Raji (cell line): ENCODE results near the gene MAD2L2.

Source experiments
- POLR2A ChIP-seq: IDR thresholded peaks from 2 replicates; pipeline ENCODE4 v1.6.1; 2011; ENCODE audit warnings: low read depth, low read length, control low read depth; ENCODE audit not compliant: insufficient read depth

MAD2L2 gene

DNA sequence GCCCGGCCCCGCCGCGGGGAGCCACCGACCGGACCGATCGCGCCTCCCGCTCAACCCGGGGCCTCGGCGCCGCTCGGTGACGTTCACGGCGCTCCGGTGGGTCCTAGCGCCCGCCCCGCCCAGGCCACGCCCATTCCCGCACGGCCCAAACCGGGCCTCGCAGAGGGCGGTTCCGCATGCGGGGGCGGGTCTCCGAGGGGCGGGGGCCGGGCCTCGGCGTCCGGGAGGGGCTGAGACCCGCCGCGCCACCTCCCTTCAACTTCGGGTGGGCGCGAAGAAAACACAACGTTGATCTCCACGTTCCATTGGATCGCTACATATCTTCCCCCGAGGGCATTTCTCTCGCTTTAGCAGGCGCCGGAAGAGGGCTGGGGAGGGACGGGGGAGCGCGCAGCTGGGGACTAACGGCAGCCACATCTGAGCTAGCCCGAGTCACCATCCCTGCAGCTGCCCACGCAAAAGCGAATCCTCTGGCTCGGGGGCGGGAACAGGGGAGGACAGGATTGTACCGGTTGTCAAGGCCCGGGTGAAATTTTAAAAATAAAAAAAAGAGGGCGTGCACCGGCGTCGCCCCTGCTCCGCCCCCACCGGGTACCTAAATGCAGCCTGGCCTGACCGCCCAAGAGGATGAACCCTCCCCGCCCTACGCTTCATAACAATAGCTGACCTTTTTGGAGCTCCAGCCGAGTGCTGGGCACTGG, at the start of gene MAD2L2:
Gene MAD2L2, minus strand, starts transcription at position 78 of the 701 bp plus-strand sequence. CDS start 547 bp downstream, outside the sequence.
- peak; percentile 81 for TF ChIP-seq POLR2A

DNA sequence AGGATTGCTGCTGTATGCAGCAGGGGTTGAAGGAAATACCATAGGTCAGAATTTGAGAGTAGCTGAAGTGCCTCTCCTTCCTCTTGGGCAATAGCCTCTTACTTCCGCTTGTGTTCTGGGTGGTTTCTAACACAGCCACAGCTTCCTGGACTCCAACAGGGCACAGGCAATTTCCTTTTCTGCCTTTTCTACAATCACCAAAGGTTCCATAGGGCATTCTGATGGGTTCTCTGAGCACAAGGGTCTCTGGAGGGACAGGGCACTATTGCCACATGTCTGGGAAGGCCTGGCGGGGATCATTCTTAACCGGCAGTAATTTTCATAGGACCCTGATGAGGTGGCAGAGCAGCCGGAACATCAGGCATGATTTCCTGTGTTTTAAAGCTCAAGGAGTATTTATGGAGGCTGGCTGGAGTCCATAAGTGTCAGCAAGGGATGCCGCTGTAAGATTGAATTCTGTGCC, 49.5 kb upstream of the MAD2L2 start:
- TF ChIP-seq POLR2A, result peak; percentile 23; the same call in 1 of the 2 replicates

DNA sequence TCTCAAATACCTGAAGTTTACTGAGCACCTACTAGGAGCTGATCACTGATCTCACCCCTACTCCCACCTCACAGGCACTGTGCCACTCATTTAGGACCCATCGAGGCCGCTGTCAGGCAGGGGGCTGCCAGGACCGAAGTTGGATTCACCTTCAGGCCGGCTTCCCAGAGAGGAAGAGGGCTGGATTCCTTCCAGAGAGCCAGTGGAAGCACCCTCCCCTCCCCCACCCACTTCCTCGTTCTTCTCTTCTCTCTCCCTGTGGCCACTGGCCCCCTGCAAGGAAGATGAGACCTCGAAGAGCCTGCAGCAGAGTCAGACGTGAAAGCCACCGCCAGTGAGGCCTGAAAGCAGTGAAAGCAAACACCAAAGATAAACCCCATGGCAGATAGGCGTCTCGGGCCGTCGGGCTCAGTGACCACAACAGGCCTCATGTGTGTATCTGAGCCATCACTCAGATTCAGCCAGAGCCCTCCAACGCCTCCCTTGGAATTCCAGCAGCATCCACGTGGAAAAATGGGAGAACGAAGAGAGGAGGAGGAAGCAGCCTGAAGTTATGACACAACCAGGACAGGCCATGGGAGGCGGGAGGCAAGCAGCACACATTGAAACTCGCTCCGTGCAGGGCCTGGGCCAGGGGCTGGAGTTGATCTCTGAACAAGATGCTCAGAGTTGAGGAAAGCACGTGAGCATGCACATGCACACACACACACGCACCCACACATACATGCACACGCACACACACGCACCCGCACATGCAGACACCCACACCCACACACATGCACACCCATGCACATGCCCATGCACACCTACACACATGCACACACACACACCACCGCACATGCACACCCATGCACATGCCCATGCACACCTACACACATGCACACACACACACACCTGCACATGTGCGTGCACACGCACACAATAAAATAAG, 48.8 kb upstream of the MAD2L2 start:
- no peak for TF ChIP-seq POLR2A

DNA sequence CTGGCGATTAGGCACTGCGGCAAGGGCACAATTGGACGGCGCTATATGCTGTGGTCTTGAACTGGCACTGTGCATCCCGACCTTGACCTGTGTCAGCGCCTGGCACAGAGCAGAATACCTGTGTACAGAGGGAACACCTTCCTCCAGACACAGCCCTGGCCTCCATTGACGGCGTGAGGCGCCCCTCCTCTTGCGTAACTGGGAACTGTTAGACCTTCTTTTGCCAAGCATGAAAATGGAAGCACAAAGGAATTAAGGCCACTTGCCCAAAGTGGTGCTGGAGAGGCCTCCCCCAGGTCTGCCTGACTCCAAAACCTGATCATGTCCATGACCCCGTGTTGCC, 48.2 kb upstream of the MAD2L2 start:
- TF ChIP-seq POLR2A, result no peak

DNA sequence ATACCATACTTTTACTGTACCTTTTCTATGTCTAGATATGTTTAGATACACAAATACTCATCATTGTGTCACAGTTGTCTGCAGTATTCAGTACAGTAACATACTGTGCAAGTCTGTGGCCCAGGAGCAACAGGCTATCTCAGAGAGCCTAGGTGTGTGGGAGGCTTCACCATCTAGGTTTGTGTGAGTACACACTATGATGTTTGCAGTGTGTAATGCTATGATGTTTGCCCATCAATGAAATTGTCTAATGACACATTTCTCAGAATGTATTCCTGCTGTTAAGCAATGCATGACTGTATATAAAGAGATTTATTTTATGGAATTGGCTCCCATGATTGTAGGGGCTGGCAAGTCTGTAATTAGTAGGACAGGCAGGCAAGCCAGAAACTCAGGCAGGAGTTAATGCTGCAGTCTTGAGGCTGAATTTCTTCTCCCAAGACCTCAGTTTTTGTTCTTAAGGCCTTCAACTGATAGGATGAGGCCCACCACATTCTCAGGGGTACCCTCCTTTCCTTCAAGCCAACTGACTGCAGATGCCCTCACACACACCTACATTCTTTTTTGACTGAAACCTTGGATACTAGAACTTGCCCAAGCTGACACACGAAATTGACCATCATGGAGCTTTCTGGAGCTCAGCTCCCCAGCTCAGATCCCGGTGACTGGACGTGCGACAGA, 47.3 kb upstream of the MAD2L2 start:
- TF ChIP-seq POLR2A, result no peak

DNA sequence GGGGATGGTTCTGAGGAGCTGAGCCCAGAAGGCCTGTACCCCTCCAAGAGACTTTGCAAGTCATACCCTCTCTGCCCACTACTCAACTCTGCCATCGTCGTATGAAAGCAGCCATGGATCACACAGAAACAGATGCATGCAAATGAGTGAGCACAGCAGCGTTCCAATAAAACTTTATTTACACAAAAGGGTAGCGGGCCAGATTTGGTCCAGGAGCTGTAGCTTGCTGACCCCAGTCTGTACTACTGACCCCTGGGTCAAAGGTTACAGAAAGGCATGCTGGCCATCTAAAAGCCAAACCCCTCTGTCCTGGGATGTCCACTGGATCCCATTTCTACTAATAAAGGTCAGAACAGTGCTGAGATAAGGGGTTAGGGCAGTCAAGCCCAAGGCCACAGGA, 46.2 kb upstream of the MAD2L2 start:
- TF ChIP-seq POLR2A, result no peak

DNA sequence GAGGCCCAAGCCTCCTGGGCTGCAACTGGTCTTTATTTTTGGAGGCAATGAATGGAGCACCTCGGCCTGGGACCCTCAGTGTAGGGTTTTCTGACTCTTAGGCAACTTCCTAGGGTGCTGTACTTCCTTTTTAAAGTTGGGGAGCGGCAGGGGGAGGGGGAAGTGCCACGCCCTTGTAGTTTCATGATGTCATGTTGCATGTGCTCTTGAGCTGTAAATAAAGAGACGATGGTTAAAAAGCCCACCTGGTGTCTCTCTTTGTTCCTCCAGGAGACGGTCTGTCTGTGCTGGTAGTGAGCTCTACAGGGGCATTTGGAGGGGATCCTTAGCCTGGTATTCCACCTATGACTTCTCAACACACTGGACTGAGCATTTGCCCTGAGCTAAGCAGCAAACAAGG, 44.7 kb upstream of the MAD2L2 start:
- no peak for TF ChIP-seq POLR2A

DNA sequence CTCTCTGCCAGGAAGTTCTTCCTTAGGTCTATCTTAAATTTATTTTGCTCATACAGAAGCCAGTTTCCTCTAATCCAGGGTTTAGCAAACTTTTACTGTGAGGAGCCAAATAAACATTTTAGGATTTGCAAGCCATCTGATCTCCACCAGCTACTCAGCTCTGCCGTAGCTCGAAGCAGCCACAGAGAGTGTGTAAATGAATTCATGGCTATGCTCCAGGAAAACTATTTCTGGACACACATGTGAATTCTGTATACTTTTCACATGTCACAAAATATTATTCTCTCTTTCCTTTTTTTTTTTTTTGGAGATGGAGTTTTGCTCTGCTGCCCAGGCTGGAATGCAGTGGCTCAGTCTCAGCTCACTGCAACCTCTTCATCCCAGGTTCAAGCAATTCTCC, 41.6 kb upstream of the MAD2L2 start:
- no peak for TF ChIP-seq POLR2A

DNA sequence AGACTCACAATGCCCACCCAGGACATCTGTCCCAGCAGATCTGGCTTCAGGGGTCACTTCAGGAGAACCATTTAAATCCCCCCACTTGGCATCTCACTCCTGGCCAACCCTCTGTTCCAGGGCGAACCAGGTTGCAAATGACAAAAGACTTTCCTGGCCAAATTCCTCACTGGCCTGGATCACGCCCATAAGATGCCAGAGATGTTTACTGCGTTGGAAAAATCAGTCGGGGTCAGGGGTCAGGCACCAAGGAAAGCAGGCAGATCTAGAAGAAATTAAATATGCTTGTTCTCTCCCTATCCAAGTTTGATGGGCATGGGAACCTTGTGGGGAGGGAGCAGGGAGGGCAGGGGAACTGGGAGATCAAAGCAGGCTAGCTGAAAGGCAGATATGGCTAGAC, 40.4 kb upstream of the MAD2L2 start:
- TF ChIP-seq POLR2A, result no peak

DNA sequence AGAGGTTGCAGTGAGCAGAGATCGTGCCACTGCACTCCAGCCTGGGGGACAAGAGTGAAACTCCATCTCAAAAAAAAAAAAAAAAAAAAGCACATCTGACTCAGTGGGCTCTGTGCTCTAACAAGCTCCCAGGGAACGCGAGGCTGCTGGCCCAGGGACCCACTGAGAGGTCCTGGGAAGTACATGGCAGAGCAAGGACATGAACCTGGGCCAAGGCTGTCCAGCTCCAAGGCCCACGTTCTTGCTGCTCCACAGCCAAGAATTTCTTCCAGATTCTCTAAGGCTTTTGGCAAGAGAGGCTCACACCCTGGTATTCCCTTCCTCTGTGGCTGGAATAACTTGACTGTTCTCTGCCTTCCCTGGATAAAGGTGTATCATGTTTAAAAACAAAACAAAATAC, 39.6 kb upstream of the MAD2L2 start:
- no peak for TF ChIP-seq POLR2A

DNA sequence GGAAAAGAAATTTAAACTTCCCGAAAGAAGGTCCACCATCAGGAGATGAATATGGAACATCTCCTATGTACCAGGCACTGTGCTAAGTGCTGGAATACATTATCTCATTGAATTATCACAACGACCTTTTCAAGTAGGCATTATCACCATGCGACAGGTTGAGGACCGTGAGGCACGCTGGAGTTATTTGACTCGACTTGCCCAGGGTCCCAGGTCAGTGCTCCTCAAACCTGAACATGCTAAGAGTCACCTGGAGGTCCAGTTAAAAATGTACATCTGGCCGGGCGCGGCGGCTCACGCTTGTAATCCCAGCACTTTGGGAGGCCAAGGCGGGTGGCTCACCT, 39.1 kb upstream of the MAD2L2 start:
- TF ChIP-seq POLR2A, result no peak

DNA sequence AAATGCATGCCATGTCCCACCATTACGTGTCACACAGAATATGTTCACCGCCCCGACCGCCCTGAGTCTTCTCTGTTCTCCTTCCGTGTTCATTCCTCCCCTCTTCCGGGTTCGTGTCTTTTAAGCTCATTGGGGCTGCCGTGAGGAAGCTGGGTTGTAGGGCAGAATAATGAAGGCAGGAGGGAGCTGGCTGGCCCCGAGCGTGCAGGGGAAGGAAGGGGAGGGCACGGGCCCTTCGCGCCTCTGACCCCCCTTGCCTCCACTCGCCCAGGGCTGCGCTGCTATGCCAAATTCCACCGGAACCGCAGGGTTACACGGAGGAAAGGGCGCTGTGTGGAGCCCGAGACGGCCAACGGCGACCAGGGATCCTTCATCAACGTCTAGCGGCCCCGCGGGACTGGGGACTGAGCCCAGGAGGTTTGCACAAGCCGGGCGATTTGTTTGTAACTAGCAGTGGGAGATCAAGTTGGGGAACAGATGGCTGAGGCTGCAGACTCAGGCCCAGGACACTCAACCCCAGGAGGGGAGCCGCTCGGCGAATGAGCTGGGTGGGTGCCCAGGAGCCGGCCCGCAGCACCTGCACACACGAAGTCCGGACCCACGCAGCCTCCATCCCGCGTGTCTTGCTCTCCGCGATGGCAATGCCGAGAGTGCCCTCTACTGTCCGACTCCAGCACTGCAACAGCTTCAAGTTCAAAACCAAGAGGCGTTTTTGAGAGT, 38.5 kb upstream of the MAD2L2 start:
- 0 out of 2 replicates have a peak, but pooled peaks have one; percentile 13 for TF ChIP-seq POLR2A

DNA sequence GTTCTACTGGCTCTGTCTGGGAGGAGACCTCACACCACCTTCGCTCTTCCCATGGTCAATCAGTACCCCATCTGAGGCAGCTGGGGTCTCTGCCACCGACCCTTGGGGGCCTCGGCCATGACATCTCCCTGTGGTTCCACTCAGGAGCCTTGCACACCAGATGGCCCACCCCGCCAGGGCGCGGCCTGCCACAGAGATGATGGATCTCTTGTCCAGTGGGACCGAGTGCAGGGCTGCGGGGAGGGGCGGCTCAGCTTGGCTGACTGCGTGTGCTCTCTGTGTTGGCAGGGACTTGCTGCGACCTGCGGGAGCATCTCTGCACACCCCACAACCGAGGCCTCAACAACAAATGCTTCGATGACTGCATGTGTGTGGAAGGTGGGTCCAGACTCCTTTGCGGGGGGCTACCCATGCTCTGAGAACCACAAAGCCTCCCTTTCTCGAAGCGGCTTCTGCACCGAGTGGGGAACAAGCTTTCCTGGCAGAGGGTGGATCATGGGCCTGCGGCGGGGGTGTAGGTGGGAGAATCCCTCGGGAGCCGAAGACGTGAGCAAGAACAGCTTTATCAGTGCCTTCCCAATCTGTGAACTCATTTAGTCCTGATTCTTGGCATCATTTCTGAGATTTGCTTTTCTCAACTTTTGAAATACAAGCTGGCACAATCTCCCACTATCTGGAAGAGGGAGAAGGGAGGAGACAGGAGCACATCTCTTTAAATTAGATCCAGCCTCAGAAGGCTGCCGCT, 34.1 kb upstream of the MAD2L2 start:
- TF ChIP-seq POLR2A, result no peak

DNA sequence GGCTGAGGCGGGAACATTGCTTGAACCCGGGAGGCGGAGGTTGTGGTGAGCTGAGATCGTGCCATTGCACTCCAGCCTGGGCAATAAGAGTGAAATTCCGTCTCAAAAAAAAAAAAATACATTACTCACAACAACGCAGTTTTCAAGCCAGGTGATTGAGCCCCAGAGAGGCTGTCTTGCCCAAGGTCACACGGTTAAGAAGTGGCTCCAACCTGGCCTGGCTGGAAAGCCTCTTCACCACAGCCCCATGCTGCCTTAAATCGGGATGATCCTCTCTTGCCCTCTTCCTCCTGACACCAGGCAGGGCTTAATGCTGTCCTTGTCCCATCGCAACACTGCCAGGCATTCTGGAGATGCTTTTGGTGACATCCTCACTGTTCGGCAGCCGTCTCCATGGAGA, 32.1 kb upstream of the MAD2L2 start:
- no peak for TF ChIP-seq POLR2A
